NAMALWA (cell line): Measurements from ENCODE around the gene PLPP4.

Source experiments
- DNase-seq: peaks from one replicate; pipeline ENCODE4 v3.0.0-alpha.2; 2015; ENCODE audit warnings: low spot score

Gene PLPP4

GRCh38 chr10:120610791-120611190 lies 153.8 kb downstream of the PLPP4 start:
- DNase-seq = no peak

DNA sequence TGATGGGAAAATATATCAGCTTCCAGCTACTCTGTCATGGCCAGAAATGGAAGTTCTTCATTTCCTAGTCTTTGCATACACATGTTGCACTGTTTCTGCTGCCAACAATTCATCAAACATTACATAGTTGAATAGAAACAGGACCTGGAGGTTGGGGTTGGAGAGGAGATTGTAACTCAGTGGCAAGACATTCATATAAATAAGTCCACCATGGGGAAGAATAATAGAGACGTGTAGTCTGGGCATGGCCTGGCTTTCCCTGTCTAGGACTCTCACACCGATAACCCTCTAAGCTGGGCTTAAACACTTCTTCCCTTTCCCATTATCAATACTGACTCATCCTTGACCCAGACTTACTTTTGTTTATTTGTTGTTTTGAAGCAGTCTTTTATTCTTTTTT lies 155.7 kb downstream of the PLPP4 start:
- DNase-seq = no peak

- DNase-seq = no peak
These were observed 156.2 kb downstream of the PLPP4 start for GRCh38 chr10:120613180-120613579.

- DNase-seq = no peak
These were observed 157.7 kb downstream of the PLPP4 start for GRCh38 chr10:120614680-120615079.

GRCh38 chr10:120616311-120616911 lies 159.4 kb downstream of the PLPP4 start:
- DNase-seq = no peak

GRCh38 chr10:120628197-120628596 lies 171.2 kb downstream of the PLPP4 start:
- DNase-seq = no peak

- no peak for DNase-seq
These were observed 173.2 kb downstream of the PLPP4 start for GRCh38 chr10:120630266-120630665.

- no peak for DNase-seq
These were observed 175.0 kb downstream of the PLPP4 start for GRCh38 chr10:120632047-120632446.

DNA sequence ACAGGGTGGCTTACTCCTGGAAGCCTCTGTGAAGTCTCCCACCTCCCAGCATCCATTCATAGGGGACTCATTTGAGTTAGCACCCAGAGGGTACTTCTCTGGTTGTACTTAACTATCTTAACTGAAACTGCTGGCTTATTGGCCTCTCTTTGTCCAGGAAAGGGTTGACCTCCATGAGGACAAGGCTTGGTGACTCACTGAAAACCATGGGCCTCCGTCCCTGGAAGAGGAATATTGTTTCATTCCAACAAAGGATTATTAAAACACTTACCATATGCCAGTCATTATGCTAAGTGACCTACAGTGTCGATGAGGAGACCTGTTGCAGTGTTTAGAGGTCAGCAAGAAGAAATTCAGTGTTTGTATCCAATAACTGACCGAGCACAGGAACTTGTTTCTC lies 175.9 kb downstream of the PLPP4 start:
- DNase-seq = no peak

- peak; percentile 2 for DNase-seq
These were observed 177.6 kb downstream of the PLPP4 start for GRCh38 chr10:120634659-120635058.
